GM19455 (cell line): ENCODE results near the gene FAM222B.
"Not testable (repeated sequence)": the region's sequence is repeated elsewhere in the genome, so short reads cannot be mapped to it uniquely, and the experiment has no call there.

Source experiments
- ATAC-seq: cut with Tn5 transposase; IDR thresholded peaks from one replicate; pipeline ENCODE4 v1.9.1; 2021; ENCODE audit not compliant: unreplicated experiment

Gene FAM222B

DNA sequence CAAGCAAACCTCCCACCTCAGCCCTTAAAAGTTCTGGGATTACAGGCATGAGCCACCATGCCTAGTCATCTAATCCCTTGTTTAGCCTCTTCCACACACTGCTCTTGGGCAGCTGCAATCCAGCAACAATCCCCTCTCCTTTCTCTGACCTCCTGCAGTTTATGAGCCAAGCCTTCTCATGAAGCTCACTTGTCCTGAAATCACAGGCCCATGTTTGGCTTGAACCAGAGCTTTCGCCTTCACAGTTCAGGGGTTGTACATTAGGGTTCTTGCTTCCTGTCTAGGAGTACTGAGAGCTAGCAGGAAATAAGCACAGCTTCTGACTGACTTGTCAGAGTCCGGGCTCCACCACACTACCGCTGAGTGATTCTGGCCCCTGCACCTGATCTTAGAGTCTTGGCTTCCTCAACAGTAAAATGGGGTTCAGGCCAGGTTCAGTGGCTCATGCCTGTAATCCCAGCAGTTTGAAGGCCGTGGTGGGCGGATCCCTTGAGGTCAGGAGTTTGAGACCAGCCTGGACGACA lies 28.5 kb upstream of the FAM222B start:
- ATAC-seq: peak; percentile 83

DNA sequence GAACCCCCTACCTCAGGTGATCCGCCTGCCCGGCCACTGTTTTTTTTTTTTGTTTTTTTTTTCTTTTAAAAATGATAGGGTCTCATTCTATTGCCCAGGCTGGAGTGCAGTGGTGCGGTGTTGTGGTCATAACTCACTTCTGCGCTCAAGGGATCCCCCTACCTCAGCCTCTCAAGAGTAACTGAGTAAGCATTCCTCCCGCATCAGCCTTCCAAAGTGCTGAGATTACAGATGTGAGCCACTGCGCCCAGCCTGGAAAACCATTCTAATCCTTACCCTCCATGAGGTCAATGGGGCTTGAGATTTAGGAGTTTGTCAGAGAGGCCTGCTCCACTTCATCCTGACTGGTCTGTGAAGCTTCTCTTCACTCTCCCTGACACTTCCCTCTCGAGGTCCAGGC lies 24.7 kb upstream of the FAM222B start:
- no peak for ATAC-seq

- no peak for ATAC-seq
These were observed 23.6 kb upstream of the FAM222B start for GRCh38 chr17:28865946-28866752.

DNA sequence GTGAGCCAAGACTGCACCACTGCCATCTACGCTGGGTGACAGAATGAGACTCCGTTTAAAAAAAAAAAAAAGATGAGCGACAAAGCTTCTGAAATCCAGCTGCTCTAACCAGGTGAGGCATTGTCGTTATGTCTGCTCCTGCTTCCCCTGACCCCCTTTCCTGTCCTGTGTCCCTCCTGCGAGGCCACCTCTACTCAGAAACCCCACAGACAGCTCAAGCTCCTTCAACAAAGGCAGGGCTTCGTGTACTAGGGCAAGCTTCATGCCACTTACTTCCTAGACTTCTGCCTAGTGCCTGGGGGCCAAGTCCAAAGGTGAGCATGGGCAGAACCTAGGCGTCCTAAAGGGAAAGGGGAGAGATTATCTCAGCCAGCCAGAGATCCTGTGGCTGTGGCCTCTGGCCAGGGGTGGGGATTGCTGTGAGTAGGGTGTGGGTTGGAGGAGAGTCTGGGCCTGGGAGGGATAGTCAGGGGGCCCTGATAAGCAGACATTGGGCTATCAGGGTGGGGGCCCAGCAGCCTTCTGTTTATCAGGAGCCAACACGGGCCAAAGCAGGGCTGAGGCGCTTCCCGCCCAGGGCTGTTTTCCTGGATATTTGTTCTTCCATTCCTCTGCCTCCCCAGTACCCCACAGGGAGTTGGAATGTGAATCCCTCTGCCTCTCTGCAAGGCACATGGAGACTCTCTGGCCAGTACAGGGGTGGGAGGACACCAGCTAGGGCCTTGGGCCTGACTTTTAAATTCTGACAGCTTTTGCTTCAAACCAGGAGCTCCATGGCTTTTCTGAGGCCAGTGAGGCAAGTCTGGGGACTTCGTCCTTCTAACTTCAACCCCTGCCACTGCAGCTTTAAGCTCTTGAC lies 22.6 kb upstream of the FAM222B start:
- no peak for ATAC-seq

- ATAC-seq: no peak
These were observed 21.4 kb upstream of the FAM222B start for GRCh38 chr17:28863953-28864352.

DNA sequence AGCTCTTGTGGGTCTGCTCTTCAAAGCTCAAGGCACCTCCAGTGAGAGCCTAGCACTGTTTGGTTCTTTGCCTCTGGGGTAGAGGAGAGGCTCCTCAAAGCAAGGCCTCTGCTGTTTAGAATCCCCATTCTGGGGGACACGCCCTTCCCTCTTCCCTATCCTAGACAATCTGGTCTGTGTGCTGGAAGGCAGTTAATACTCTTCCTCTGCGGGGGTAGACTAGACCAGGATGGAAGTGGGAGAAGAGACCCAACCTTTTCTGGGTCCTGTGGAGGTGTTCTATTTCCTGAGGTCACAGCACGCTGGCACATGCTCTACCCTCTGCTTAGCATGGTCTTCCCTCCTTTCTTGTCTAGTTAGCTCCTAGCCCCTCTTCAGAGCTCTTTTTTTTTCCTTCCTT lies 20.0 kb upstream of the FAM222B start:
- no peak for ATAC-seq

DNA sequence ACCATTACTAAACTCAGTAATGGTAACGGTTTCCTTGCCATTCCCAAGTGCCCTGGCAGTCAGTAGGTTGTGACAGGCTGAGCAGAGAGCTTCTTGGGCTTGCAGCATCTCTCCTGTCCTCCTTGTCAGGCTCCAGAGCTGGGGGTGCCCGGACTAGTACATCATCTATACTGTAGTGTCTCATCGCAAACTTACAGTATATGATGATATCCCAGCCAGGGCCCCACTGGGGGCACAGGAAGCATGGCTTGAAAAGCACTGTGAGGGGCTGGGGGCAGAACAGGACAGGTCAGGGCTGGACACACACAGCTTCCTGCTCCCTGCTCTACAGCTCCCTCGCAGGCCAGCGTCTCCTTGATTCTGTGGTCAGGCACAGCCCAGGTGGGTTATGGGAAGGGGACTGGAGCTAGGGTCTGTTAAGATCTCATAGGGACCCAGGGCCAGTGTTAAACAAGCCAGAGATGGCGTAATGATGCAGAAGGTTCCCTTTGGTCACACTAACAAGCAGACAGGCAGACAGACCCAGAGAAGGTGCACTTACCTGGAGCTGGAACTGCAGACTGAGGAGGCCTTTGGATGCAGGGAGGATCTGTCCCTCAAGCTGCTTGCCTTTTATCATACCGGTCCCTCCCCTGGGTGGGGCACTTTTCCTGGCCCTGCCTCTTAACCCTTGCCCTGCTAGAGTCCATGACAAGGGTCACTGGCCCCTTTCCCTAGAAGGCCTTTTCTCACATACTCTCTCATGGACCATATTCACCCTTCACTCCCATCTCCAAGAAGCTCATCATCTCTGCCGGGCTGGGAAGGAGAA lies 19.0 kb upstream of the FAM222B start:
- no peak for ATAC-seq

DNA sequence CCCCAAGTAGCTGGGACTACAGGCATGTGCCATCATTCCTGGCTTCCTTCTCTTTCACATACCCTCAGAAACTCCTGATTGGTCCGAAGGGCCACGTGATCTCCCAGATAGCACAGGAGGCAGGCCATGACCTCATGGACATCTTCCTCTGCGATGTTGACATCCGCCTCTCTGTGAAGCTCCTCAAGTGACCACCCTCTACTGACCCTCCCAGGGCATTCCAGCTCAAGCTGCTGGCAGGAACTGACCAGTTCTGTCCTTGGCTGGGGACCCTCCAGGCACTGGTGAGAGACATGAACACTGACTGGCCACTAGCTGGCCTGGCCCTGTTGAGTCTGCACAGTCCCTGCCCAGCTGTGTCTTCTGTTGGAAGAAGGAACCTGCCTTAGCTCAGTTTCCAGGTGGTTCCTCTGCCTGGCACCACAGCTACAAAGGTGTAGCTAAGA lies 17.8 kb upstream of the FAM222B start:
- no peak for ATAC-seq

DNA sequence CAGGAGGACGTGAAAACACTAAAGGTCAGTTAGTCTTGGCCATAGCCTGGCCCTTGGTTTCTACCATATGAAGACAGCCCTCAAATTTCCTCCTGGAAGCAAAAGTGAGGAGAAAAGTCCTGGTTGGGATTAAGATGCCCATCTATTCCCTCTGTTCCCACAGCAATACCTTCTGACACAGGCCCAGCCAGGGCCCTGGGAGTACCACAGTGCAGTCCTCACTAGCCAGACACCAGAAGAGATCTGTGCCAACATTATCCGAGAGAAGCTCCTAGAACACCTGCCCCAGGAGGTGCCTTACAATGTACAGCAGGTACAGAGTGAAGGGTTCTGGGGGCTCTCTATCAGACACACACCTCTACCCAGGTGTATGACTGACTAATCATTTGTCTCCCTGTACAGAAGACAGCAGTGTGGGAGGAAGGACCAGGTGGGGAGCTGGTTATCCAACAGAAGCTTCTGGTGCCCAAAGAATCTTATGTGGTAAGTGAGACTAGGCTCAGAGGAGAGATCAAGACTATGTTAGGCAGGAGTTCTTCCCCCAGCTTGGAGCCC lies 16.3 kb upstream of the FAM222B start:
- no peak for ATAC-seq

- no peak for ATAC-seq
These were observed 15.6 kb upstream of the FAM222B start for GRCh38 chr17:28857905-28858800.

DNA sequence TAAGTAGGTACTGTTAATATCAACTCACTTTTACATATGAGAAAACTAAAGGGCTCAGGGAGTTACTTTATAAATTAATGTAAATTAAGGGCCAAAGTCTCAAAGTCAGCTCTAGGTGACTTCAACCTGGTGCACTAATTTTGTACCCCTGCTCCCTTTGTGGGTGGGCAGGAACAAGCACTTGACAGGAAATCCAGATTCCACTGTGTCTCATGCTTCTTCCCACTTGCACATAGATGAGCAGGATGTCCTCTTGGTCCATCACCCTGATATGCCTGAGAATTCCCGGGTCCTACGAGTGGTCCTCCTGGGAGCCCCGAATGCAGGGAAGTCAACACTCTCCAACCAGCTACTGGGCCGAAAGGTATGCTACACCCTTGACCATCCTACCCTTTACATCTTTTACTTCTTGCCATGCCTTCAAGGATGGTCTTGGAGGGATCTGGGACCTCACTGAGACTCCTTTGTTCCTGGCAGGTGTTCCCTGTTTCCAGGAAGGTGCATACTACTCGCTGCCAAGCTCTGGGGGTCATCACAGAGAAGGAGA lies 13.5 kb upstream of the FAM222B start:
- no peak for ATAC-seq

- no peak for ATAC-seq
These were observed 12.7 kb upstream of the FAM222B start for GRCh38 chr17:28855336-28855679.

DNA sequence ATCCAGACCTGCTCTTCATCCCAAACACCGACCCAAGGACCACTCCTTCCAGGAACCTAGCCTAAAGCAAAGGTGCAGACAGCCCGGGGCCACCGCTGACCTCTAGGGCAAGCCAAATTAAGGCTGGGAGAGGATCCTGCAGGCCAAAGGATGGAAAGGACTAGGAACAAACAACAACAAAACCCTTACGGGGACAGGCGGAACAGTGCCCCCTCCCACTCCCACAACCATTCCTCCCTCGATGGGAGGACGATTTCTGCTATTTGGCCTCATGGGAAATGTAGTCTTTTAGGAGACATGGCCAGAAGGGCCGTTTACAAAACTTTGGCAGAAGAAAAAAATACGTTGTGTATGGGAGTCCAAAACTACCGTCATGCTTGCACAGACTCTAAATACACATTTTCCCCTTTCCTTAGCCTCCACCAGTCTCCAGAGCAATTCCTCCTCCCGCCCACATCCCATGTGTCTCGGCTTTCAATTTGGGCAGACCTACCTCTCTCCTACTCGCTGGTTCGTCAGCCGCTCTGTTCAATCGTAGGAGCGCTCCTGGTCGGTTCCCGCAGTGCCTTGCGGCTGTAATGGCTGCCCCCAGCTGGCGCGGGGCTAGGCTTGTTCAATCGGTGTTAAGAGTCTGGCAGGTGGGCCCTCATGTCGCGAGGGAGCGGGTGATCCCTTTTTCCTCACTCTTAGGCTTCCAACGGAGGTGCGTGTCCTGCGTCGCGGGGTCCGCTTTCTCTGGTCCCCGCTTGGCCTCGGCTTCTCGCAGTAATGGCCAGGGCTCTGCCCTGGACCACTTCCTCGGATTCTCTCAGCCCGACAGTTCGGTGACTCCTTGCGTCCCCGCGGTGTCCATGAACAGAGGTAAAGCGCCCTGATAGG lies 12.1 kb upstream of the FAM222B start, which contains the start of gene ERAL1:
Gene ERAL1, plus strand, starts transcription at position 560 of the 879 bp plus-strand sequence. Its CDS starts 19 bp downstream, at position 579.
- peak; percentile 85 for ATAC-seq

DNA sequence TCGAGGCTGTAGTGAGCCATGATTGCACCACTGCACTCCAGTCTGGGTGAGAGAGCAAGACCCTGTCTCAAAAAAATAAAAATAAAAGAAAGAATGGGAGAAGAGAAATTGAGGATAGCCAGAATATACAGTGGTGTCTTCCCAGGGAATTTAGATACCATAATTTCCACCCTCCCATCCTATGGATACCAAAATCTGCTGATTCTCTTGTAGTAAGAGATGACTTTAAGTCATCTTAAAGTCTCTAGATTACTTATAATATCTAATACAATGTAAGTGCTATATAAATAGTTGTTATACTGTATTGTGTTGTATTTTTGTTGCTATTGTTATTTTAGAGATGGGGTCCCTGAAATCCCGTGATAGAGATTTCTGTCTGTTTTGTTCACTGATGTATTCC lies 10.7 kb upstream of the FAM222B start:
- no peak for ATAC-seq

GRCh38 chr17:28849281-28849680 lies 6.7 kb upstream of the FAM222B start:
- no peak for ATAC-seq

GRCh38 chr17:28848667-28849066 lies 6.1 kb upstream of the FAM222B start:
- ATAC-seq: not testable (repeated sequence)

DNA sequence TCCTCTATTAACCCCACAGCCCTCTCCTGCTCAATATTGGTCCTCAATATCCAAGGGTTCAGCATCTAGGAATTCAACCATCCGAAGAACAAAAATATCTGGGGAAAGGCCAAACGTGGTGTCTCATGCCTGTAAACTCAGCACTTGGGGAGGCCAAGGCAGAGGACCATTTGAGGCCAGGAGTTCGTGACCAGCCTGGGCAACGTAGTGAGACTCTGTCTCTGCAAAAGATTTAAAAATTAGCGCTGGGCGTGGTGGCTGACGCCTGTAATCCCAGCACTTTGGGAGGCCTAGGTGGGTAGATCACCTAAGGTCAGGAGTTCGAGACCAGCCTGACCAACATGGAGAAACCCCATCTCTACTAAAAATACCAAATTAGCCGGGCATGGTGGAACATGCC lies 4.1 kb upstream of the FAM222B start:
- not testable (repeated sequence) for ATAC-seq

DNA sequence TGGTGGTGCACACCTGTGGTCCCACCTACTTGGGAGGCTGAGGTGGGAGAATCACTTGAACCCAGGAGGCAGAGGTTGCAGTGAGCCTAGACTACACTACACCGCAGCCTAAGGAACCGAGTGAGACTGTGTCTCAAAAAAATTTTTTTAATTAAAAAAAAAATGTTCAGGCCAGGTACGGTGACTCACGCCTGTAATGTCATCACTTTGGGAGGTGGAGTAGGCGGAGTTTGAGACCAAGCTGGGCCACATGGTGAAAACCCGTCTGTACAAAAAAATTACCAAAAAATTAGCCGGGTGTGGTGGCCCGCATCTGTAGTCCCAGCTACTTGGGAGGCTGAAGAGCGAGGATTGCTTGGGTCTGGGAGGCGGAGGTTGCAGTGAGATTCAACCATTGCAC lies 3.6 kb upstream of the FAM222B start:
- no peak for ATAC-seq

- no peak for ATAC-seq
These were observed 1.2 kb upstream of the FAM222B start for GRCh38 chr17:28843816-28844148.
